HEK293T (cell line): Measurements from ENCODE around the gene DDX3X.

Experiments used
- CTCF ChIA-PET: fragments of 350-600 bp; formaldehyde crosslinking; extraction: SDS; loops from one replicate; lab custom pipeline; 2021; ENCODE audit warnings: antibody characterized with exemption, inconsistent platforms; lab: Yijun Ruan, JAX
- POLR2A ChIA-PET: fragments of 350-600 bp; formaldehyde crosslinking; extraction: SDS; loops from one replicate; lab custom pipeline; 2020; ENCODE audit warnings: antibody characterized with exemption, inconsistent platforms; lab: Yijun Ruan, JAX
- DNase-seq: peaks from one replicate; pipeline ENCODE4 v3.0.0; 2012; ENCODE audit warnings: mixed read lengths; ENCODE audit errors: extremely low spot score
- ARNT ChIP-seq: fragments of 450-650 bp; IDR thresholded peaks from 2 replicates; pipeline ENCODE4 v1.6.1; 2017; ENCODE audit warnings: mild to moderate bottlenecking
- BHLHE40 ChIP-seq: fragments of 450-650 bp; IDR thresholded peaks from 2 replicates; pipeline ENCODE4 v1.6.1; 2016; ENCODE audit warnings: mild to moderate bottlenecking, moderate library complexity, borderline replicate concordance
- CTBP1 ChIP-seq: fragments of 450-650 bp; IDR thresholded peaks from 2 replicates; pipeline ENCODE4 v1.6.1; 2016; ENCODE audit warnings: borderline replicate concordance
- ELF4 ChIP-seq: fragments of 450-650 bp; IDR thresholded peaks from 2 replicates; pipeline ENCODE4 v1.6.1; 2017; ENCODE audit warnings: antibody characterized with exemption
- FOXA1 ChIP-seq: fragments of 450-650 bp; IDR thresholded peaks from 2 replicates; pipeline ENCODE4 v1.6.1; 2016; ENCODE audit warnings: mild to moderate bottlenecking
- FOXK2 ChIP-seq: fragments of 450-650 bp; IDR thresholded peaks from 2 replicates; pipeline ENCODE4 v1.6.1; 2016; ENCODE audit warnings: mild to moderate bottlenecking
- FOXM1 ChIP-seq: fragments of 450-650 bp; IDR thresholded peaks from 2 replicates; pipeline ENCODE4 v1.6.1; 2017; ENCODE audit warnings: mild to moderate bottlenecking, borderline replicate concordance
- HDGF ChIP-seq: fragments of 450-650 bp; IDR thresholded peaks from 2 replicates; pipeline ENCODE4 v1.6.1; 2017; ENCODE audit warnings: antibody characterized with exemption, borderline replicate concordance
- L3MBTL2 ChIP-seq: fragments of 450-650 bp; conservative IDR thresholded peaks from 2 replicates; pipeline ENCODE4 v1.6.1; 2016; ENCODE audit warnings: mild to moderate bottlenecking
- LEF1 ChIP-seq: fragments of 450-650 bp; IDR thresholded peaks from 2 replicates; pipeline ENCODE4 v1.6.1; 2017; ENCODE audit warnings: mild to moderate bottlenecking, borderline replicate concordance
- NFRKB ChIP-seq: fragments of 450-650 bp; IDR thresholded peaks from 2 replicates; pipeline ENCODE4 v1.6.1; 2016; ENCODE audit warnings: mild to moderate bottlenecking, moderate library complexity
- SP1 ChIP-seq: fragments of 450-650 bp; IDR thresholded peaks from 2 replicates; pipeline ENCODE4 v1.6.1; 2017
- SUZ12 ChIP-seq: fragments of 450-650 bp; IDR thresholded peaks from 2 replicates; pipeline ENCODE4 v1.6.1; 2016; ENCODE audit warnings: mild to moderate bottlenecking
- TARDBP ChIP-seq: fragments of 450-650 bp; IDR thresholded peaks from 2 replicates; pipeline ENCODE4 v1.6.1; 2016
- ZNF384 ChIP-seq: fragments of 450-650 bp; IDR thresholded peaks from 2 replicates; pipeline ENCODE4 v1.6.1; 2016
- TF ChIP-seq, protein P1 (sequence below): fragments of 450-650 bp; IDR thresholded peaks from 2 replicates; pipeline ENCODE4 v1.6.1; 2016

DDX3X gene

DNA sequence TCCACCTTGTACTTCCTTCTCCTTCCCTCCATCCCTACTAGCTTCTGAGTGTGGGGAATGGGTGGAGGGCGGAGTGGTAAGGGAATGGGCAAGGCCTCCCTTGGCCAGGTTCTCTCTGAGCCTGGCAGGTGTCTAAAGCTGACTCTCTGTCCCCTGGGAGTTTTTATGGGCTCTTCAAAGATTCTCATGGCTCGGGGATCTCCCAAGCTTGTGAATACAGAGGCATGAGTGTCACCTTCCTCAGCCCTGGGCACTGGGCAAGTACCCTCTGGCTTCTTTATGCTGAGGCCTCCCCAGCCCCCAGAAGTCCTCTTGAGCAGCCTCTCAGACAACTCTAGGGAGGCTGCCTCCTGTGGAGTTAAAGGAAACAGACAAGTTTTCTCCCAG is 32.5 kb upstream of the DDX3X start:
- TF ChIP-seq LEF1 (no peak), L3MBTL2 (no peak), NFRKB (no peak), CTBP1 (no peak), ZNF384 (no peak), SUZ12 (no peak), ELF4 (no peak), FOXK2 (no peak), BHLHE40 (no peak), ARNT (no peak), SP1 (no peak), FOXM1 (no peak), HDGF (no peak), FOXA1 (no peak), TARDBP (no peak)
- TF ChIP-seq, protein P1, sequence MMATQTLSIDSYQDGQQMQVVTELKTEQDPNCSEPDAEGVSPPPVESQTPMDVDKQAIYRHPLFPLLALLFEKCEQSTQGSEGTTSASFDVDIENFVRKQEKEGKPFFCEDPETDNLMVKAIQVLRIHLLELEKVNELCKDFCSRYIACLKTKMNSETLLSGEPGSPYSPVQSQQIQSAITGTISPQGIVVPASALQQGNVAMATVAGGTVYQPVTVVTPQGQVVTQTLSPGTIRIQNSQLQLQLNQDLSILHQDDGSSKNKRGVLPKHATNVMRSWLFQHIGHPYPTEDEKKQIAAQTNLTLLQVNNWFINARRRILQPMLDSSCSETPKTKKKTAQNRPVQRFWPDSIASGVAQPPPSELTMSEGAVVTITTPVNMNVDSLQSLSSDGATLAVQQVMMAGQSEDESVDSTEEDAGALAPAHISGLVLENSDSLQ: no peak
- CTCF ChIA-PET: interaction anchor here (0.6 kb wide), 1 partner anchor 70 kb away, joined by 9 read pairs; no protein-coding TSS in a partner anchor
- DNase-seq: no peak
- POLR2A ChIA-PET: interaction anchor here (4.1 kb wide), 1 partner anchor 32 kb away, joined by 20 read pairs; the partner anchor contains the start of gene DDX3X

DNA sequence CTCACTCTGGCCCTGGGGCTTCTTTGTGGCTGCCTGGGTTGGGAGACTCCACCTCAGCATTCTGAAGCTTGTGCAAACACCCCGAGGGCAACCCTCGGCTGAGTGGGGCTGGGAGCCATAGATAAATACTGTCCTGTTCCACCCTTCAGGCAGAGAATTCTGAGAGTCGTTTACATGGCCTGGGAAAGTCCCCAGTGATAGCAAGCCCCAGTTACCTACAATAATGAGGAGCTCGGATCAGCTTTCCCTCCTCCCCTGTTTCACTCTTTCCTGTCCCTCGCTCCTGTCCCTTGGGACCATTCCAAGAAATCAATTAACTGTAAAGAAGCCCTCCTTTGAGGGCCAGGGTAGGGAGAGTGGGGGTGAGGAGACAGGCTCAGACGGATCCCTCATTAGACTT is 31.6 kb upstream of the DDX3X start:
- no peak for DNase-seq

DNA sequence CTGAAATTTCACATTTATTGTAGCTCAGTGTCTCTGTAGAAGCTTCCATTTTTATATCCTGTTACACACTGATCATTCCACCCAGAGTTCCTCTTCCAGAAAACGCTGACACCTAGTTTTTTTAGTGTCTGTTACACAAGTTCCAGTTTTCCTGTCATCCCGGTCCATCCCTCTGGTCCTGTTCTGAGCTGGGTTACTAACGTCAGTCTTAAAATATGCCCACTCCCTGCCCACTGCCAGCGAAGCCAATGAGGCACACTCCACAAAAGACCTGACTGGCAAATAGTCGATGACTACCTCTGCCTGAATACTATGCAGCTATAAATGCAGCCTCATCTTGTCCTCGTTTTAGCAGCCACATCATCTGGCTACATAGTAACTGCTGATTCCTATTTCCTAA is 30.9 kb upstream of the DDX3X start:
- TF ChIP-seq FOXA1: no peak
- no peak for TF ChIP-seq FOXK2
- TF ChIP-seq HDGF: no peak
- TF ChIP-seq ELF4: no peak
- TF ChIP-seq, protein P1: no peak
- TF ChIP-seq LEF1: no peak
- TF ChIP-seq FOXM1: no peak
- TF ChIP-seq ARNT: no peak
- no peak for TF ChIP-seq TARDBP
- no peak for TF ChIP-seq CTBP1
- TF ChIP-seq BHLHE40: no peak
- TF ChIP-seq SUZ12: no peak
- TF ChIP-seq SP1: no peak
- TF ChIP-seq ZNF384: no peak
- DNase-seq: no peak
- ChIA-PET CTCF (interaction anchor here (1.0 kb wide), 1 partner anchor 84 kb away, joined by 3 read pairs; no protein-coding TSS in a partner anchor), POLR2A (interaction anchor here (0.8 to 4.1 kb wide), 3 partner anchors 17 to 32 kb away, joined by 3 to 20 read pairs (median 4); partner anchors contain the start of gene DDX3X)

More for the DNA sequence above, 31.6 kb upstream of the DDX3X start:
- CTCF ChIA-PET: interaction anchor here (1.0 kb wide), 1 partner anchor 84 kb away, joined by 3 read pairs; no protein-coding TSS in a partner anchor
- no peak for TF ChIP-seq FOXK2
- no peak for TF ChIP-seq SP1
- no peak for TF ChIP-seq TARDBP
- TF ChIP-seq LEF1: no peak
- TF ChIP-seq SUZ12: no peak
- TF ChIP-seq ZNF384: no peak
- TF ChIP-seq, protein P1: no peak
- no peak for TF ChIP-seq L3MBTL2
- TF ChIP-seq ARNT: no peak
- no peak for TF ChIP-seq CTBP1
- POLR2A ChIA-PET: interaction anchor here (1.2 to 4.1 kb wide), 2 partner anchors 31 to 33 kb away, joined by 4 to 20 read pairs; partner anchors contain the start of gene DDX3X

DNA sequence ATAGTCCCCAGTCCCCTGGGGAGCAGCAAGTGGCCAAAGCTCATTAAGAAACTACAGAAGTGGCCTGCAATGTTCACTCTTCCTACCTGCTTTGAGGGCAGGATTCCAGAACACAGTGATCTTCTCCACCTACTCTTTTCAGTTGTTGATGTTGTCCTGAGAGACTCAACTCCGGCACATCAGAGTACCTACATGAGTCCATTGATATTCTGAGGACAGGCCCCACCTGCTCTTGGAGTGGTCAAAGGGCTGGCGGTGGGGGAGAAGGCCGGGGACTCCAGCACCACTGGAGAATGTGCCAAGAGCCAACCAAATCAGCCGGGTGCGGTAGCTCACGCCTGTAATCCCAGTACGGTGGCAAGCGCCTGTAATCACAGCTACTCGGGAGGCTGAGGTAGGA is 29.8 kb upstream of the DDX3X start:
- CTCF ChIA-PET: interaction anchor here (0.6 kb wide), 1 partner anchor 12 kb away, joined by 4 read pairs; no protein-coding TSS in a partner anchor
- TF ChIP-seq ZNF384: no peak
- no peak for TF ChIP-seq LEF1
- no peak for TF ChIP-seq TARDBP
- TF ChIP-seq BHLHE40: no peak
- no peak for TF ChIP-seq SP1
- no peak for TF ChIP-seq ELF4
- TF ChIP-seq, protein P1: no peak
- no peak for TF ChIP-seq FOXA1
- TF ChIP-seq HDGF: no peak
- no peak for TF ChIP-seq FOXK2
- TF ChIP-seq L3MBTL2: no peak
- TF ChIP-seq NFRKB: no peak
- TF ChIP-seq FOXM1: no peak
- no peak for TF ChIP-seq SUZ12
- no peak for TF ChIP-seq CTBP1
- TF ChIP-seq ARNT: no peak
- DNase-seq: no peak
- POLR2A ChIA-PET: interaction anchor here (1.0 to 4.1 kb wide), 2 partner anchors 26 to 29 kb away, joined by 4 to 20 read pairs; partner anchors contain the start of gene DDX3X

DNA sequence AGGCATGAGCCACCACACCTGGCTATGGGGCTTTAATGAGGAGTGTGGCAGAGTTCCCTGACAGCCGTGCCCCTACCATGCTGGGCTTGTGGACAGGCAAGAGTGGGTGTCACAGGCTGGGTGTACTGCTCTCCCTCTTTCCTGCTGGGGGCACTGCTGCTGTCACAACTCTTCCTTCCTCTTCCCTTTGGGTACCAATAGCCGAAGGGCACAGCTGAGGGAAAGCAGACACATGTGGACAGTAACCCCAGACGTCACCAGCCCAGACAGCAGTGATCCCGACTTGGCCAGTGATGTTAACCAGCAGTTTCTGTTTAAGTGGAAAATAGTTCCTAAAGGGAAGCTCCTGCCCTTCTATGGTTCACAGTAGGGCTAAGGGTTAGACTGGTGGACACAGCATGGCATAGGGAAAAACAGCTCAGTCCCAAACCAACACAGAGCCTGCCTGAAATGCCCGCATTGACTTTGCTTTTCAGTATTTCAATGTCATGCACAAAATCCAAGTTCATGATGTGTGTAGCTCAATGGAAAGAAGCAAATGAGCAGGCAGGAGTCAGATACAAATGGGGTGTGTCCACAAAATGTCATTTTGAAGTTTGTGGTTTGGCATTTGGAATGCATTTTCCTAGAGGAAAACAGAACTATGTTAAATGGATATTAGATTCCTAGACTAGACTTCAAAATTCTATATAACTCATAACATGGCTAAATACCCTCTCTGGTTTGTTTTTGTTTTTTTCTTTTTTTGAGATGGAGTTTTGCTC is 24.9 kb upstream of the DDX3X start:
- TF ChIP-seq SUZ12: no peak
- no peak for TF ChIP-seq TARDBP
- TF ChIP-seq CTBP1: no peak
- no peak for TF ChIP-seq BHLHE40
- no peak for TF ChIP-seq FOXK2
- no peak for TF ChIP-seq ZNF384
- no peak for TF ChIP-seq LEF1
- no peak for TF ChIP-seq ELF4
- CTCF ChIA-PET: no interaction called here
- POLR2A ChIA-PET: interaction anchor here (1.8 kb wide), 1 partner anchor 25 kb away, joined by 7 read pairs; the partner anchor contains the start of gene DDX3X
- DNase-seq: no peak
